ENCODE results near the gene MYL10. TPM values are rescaled to one million over a fixed set of nuclear protein-coding genes. Genes with fewer than 3 reads are reported as not detected.

MYL10 gene
- total and polyA plus RNA-seq, 10 of the 15 experiments (the other 5 are each of a cell fraction or from before 2014, with no cell fraction given) = not detected

DNA sequence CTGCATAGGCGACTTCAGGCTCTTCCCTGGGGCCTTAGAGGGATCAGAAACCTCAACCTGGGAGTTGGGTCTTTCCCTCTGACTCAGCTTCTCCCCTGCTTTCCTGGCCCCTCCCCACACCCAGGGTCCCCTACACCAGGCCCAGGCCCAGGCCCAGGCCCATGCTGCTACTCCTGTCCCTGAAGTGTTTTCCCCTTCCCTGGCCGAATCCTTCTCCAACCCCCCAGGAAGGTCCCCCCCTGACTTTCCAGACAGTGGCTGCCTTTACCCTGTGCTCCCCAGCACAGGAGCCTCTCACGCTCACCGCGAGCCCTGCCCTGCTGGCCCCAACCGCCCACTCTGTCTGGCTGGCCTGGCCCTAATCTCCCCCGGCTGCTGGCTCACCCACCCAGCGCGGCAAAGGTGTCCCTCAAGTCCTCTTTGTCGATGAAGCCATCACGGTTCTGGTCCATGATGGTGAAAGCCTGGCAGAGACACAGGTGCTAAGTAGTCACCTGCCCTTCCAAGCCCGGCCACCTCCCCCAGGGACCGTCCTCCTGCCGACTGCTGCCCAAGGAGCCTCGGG is 6.4 kb downstream of the MYL10 start:
- H3K36me3 ChIP-seq (ENCODE audit: control insufficient read depth in 2 of 2, insufficient read depth in 2 of 2, low read length in 1 of 2) = no peaks in the 10 kb centered on the region
- no peak overlapping the region for H3K4me2 ChIP-seq (ENCODE audit: control insufficient read depth, insufficient read depth)
- no peaks in the 10 kb centered on the region for H3K4me1 ChIP-seq (ENCODE audit: control insufficient read depth, insufficient read depth, low read length)
- H3K27ac ChIP-seq (ENCODE audit: control insufficient read depth, insufficient read depth) = no peak overlapping the region
- ChIA-PET SMC1A (ENCODE audit: uncharacterized antibody, unreplicated experiment) (no interaction called here), POLR2A (interaction anchor here (0.7 kb wide), 1 partner anchor 20 kb away, joined by 3 read pairs; no protein-coding TSS in a partner anchor), CTCF (no interaction called here), RAD21 (ENCODE audit: unreplicated experiment) (no interaction called here)
- H3K79me2 ChIP-seq (ENCODE audit: control insufficient read depth, insufficient read depth, low read length) = no peaks in the 10 kb centered on the region
- H2AFZ ChIP-seq (ENCODE audit: control insufficient read depth, low read depth, low read length) = no peak overlapping the region
- FAIRE-seq (no peak), ATAC-seq (no peak), DNase-seq (ENCODE audit: low read depth, low spot score) (no peak)
- H3K4me3 ChIP-seq = no peak overlapping the region
- H3K9me3 ChIP-seq (replicated peaks; ENCODE audit: control insufficient read depth, insufficient read depth, low read length) = no peaks in the 10 kb centered on the region
- H3K27me3 ChIP-seq (replicated peaks in 1 of 2; ENCODE audit: control insufficient read depth in 2 of 2, insufficient read depth in 2 of 2, low read length in 1 of 2) = peaks cover 4% of the 10 kb centered on the region in 2 experiments; a peak in 2 of 4 replicates
- H3K9ac ChIP-seq (ENCODE audit: control insufficient read depth, insufficient read depth, low read length) = no peak overlapping the region
- no peak for TF ChIP-seq WRNIP1 (IDR thresholded peaks at IDR 0.05; ENCODE audit: borderline replicate concordance, low read depth, low read length)
- TF ChIP-seq NBN (IDR thresholded peaks at IDR 0.05) = no peak
- no peak for TF ChIP-seq TCF3 (IDR thresholded peaks at IDR 0.05; ENCODE audit: borderline replicate concordance, insufficient read depth, low read depth, low read length)
- no peak for TF ChIP-seq HDAC2 (IDR thresholded peaks at IDR 0.05)
- TF ChIP-seq, protein P1, sequence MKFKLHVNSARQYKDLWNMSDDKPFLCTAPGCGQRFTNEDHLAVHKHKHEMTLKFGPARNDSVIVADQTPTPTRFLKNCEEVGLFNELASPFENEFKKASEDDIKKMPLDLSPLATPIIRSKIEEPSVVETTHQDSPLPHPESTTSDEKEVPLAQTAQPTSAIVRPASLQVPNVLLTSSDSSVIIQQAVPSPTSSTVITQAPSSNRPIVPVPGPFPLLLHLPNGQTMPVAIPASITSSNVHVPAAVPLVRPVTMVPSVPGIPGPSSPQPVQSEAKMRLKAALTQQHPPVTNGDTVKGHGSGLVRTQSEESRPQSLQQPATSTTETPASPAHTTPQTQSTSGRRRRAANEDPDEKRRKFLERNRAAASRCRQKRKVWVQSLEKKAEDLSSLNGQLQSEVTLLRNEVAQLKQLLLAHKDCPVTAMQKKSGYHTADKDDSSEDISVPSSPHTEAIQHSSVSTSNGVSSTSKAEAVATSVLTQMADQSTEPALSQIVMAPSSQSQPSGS (IDR thresholded peaks at IDR 0.05; ENCODE audit: low read length) = no peak
- no peak for TF ChIP-seq CEBPB (IDR thresholded peaks at IDR 0.05; ENCODE audit: borderline replicate concordance in 1 of 2, low read depth in 2 of 2, low read length in 2 of 2)
- TF ChIP-seq RBBP5 (conservative IDR thresholded peaks at IDR 0.05) = no peak
- TF ChIP-seq, protein P2, sequence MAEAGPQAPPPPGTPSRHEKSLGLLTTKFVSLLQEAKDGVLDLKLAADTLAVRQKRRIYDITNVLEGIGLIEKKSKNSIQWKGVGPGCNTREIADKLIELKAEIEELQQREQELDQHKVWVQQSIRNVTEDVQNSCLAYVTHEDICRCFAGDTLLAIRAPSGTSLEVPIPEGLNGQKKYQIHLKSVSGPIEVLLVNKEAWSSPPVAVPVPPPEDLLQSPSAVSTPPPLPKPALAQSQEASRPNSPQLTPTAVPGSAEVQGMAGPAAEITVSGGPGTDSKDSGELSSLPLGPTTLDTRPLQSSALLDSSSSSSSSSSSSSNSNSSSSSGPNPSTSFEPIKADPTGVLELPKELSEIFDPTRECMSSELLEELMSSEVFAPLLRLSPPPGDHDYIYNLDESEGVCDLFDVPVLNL (IDR thresholded peaks at IDR 0.05; ENCODE audit: low read depth, low read length) = no peak
- TF ChIP-seq IKZF2 (IDR thresholded peaks at IDR 0.05) = no peak
- TF ChIP-seq, protein P3, sequence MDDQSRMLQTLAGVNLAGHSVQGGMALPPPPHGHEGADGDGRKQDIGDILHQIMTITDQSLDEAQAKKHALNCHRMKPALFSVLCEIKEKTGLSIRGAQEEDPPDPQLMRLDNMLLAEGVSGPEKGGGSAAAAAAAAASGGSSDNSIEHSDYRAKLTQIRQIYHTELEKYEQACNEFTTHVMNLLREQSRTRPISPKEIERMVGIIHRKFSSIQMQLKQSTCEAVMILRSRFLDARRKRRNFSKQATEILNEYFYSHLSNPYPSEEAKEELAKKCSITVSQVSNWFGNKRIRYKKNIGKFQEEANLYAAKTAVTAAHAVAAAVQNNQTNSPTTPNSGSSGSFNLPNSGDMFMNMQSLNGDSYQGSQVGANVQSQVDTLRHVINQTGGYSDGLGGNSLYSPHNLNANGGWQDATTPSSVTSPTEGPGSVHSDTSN (IDR thresholded peaks at IDR 0.05; ENCODE audit: insufficient replicate concordance, low read depth, low read length) = no peak
- no peak for TF ChIP-seq KAT2A (conservative IDR thresholded peaks at IDR 0.05; ENCODE audit: control insufficient read depth, low read depth, low read length)
- TF ChIP-seq PAX8 (IDR thresholded peaks at IDR 0.05) = no peak
- TF ChIP-seq POU2F2 (IDR thresholded peaks at IDR 0.05; ENCODE audit: borderline replicate concordance, low read depth, low read length) = no peak
- no peak for TF ChIP-seq FOXK2 (IDR thresholded peaks at IDR 0.05)
- TF ChIP-seq MTA2 (IDR thresholded peaks at IDR 0.05; ENCODE audit: low read depth) = no peak
- TF ChIP-seq SIN3A (IDR thresholded peaks at IDR 0.05; ENCODE audit: low read depth, low read length) = no peak
- no peak for TF ChIP-seq BACH1 (IDR thresholded peaks at IDR 0.05; ENCODE audit: borderline replicate concordance)
- TF ChIP-seq YBX1 (IDR thresholded peaks at IDR 0.05) = no peak
- no peak for TF ChIP-seq FOXM1 (IDR thresholded peaks at IDR 0.05; ENCODE audit: low read depth, low read length)
- no peak for TF ChIP-seq POLR2AphosphoS5 (IDR thresholded peaks at IDR 0.05; ENCODE audit: low read length)
- in situ Hi-C loops (cut with MboI) (no loop called here), intact Hi-C loops (cut with micrococcal nuclease; ENCODE audit: unreplicated experiment) (no loop called here)
- H4K20me1 ChIP-seq (ENCODE audit: control insufficient read depth, insufficient read depth) = no peaks in the 10 kb centered on the region
- BruUV-seq (replicated peaks) = no TSS peak
- 41% methylated on average over 15 of the region's 15 CpGs for WGBS (ENCODE audit: insufficient coverage, insufficient replicate concordance, low lambda C conversion rate, missing lambda C conversion rate)
